ENCODE measurements around the gene CNTRL. TPM values are rescaled to one million over a fixed set of nuclear protein-coding genes. Genes with fewer than 3 reads are reported as not detected.

CNTRL gene
- polyA plus RNA-seq, 2 of the 4 experiments (the other 2 are of a cell fraction): 5.1 to 15.0 TPM

- H3K4me1 ChIP-seq: peaks cover 42% of the 10 kb centered on the region
- H3K9me3 ChIP-seq: no peaks in the 10 kb centered on the region
- ATAC-seq (peak in 1 of 2 experiments; percentile 22; a peak in 1 of 6 replicates), DNase-seq (ENCODE audit: low read depth in 1 of 2, low spot score in 1 of 2) (no peak), FAIRE-seq (no peak)
- TF ChIP-seq HOXB5 (CRISPR knock-in tag; IDR thresholded peaks at IDR 0.05) (no peak), PBX3 (IDR thresholded peaks at IDR 0.05) (no peak), HEYL (CRISPR knock-in tag; IDR thresholded peaks at IDR 0.05) (no peak), GATA3 (IDR thresholded peaks at IDR 0.05; ENCODE audit: borderline replicate concordance) (no peak), EP300 (IDR thresholded peaks at IDR 0.05) (no peak), HMGXB4 (CRISPR knock-in tag; IDR thresholded peaks at IDR 0.05; ENCODE audit: borderline replicate concordance) (no peak), ZC3H11A (IDR thresholded peaks at IDR 0.05) (no peak), JUN (IDR thresholded peaks at IDR 0.05) (no peak), MAX (IDR thresholded peaks at IDR 0.05) (no peak), FOXS1 (CRISPR knock-in tag; IDR thresholded peaks at IDR 0.05) (no peak), MAFK (IDR thresholded peaks at IDR 0.05; ENCODE audit: partially characterized antibody) (no peak), ATOH8 (CRISPR knock-in tag; IDR thresholded peaks at IDR 0.05; ENCODE audit: low read depth) (no peak), NPAS2 (CRISPR knock-in tag; IDR thresholded peaks at IDR 0.05; ENCODE audit: borderline replicate concordance) (no peak), KDM1A (IDR thresholded peaks at IDR 0.05; ENCODE audit: low read depth) (no peak), NFE2L2 (conservative IDR thresholded peaks at IDR 0.05; ENCODE audit: low read length) (no peak), FOSL2 (IDR thresholded peaks at IDR 0.05) (no peak), FOSL2 (CRISPR knock-in tag; IDR thresholded peaks at IDR 0.05) (no peak)
- WGBS (ENCODE audit: missing lambda C conversion rate): 94% methylated on average over 3 of the region's 3 CpGs
- no peak overlapping the region for H3K4me3 ChIP-seq
- CTCF ChIA-PET: interaction anchor here (0.9 to 2.2 kb wide), 4 partner anchors 9 to 204 kb away, joined by 3 to 8 read pairs (median 4); partner anchors contain the start of gene RAB14
- H3K4me2 ChIP-seq: no peak overlapping the region
- POLR2A ChIA-PET: interaction anchor here (0.9 kb wide), 1 partner anchor 17 kb away, joined by 4 read pairs; the partner anchor contains the start of gene RAB14
- H3K27ac ChIP-seq: no peak overlapping the region
Measured at GRCh38 chr9:121185178-121185745, 110.5 kb downstream of the CNTRL start.

GRCh38 chr9:121185774-121186403 lies 111.1 kb downstream of the CNTRL start:
- FAIRE-seq (no peak), DNase-seq (ENCODE audit: low read depth in 1 of 2, low spot score in 1 of 2) (no peak), ATAC-seq (peak in 1 of 2 experiments; percentile 40; a peak in 2 of 6 replicates)
- CTCF ChIA-PET: interaction anchor here (0.7 to 2.2 kb wide), 4 partner anchors 10 to 204 kb away, joined by 3 to 8 read pairs (median 4); partner anchors contain the start of gene RAB14
- POLR2A ChIA-PET: interaction anchor here (0.9 kb wide), 1 partner anchor 16 kb away, joined by 4 read pairs; the partner anchor contains the start of gene RAB14
- H3K4me1 ChIP-seq: peaks cover 36% of the 10 kb centered on the region
- no peak overlapping the region for H3K4me3 ChIP-seq
- no peak overlapping the region for H3K4me2 ChIP-seq
- H3K27ac ChIP-seq: no peak overlapping the region
- H3K9me3 ChIP-seq: no peaks in the 10 kb centered on the region
- 95% methylated on average over 4 of the region's 4 CpGs for WGBS (ENCODE audit: missing lambda C conversion rate)
- no peak for TF ChIP-seq RNF2 (IDR thresholded peaks at IDR 0.05; ENCODE audit: borderline replicate concordance, low read depth)
- no peak for TF ChIP-seq REST (IDR thresholded peaks at IDR 0.05)
- no peak for TF ChIP-seq RAD21 (conservative IDR thresholded peaks at IDR 0.05 in 1 of 2, IDR thresholded peaks at IDR 0.05 in 1 of 2)
- no peak for TF ChIP-seq RFX5 (IDR thresholded peaks at IDR 0.05)
- TF ChIP-seq HMGXB4 (CRISPR knock-in tag; IDR thresholded peaks at IDR 0.05; ENCODE audit: borderline replicate concordance): no peak
- TF ChIP-seq CHD2 (IDR thresholded peaks at IDR 0.05; ENCODE audit: low read length, partially characterized antibody): no peak
- no peak for TF ChIP-seq HOXB13 (CRISPR knock-in tag; IDR thresholded peaks at IDR 0.05; ENCODE audit: low read depth)
- no peak for TF ChIP-seq ELK1 (IDR thresholded peaks at IDR 0.05; ENCODE audit: low read depth, low read length)
- TF ChIP-seq MAFK (IDR thresholded peaks at IDR 0.05; ENCODE audit: partially characterized antibody): no peak
- TF ChIP-seq HDAC2 (IDR thresholded peaks at IDR 0.05): no peak
- TF ChIP-seq FOXS1 (CRISPR knock-in tag; IDR thresholded peaks at IDR 0.05): no peak
